ELF-1 (cell line): ENCODE results near the gene TAF11L13.
"Not testable (repeated sequence)": the region's sequence is repeated elsewhere in the genome, so short reads cannot be mapped to it uniquely, and the experiment has no call there.

Experiments used
- DNase-seq: peaks from one replicate; pipeline ENCODE4 v3.0.0-alpha.2; 2016; ENCODE audit warnings: low read depth, low spot score

The TAF11L13 gene

GRCh38 chr5:17631788-17632187 lies at the start of gene TAF11L13:
Gene TAF11L13, plus strand, starts transcription at chr5:17632088.
- not testable (repeated sequence) for DNase-seq

DNA sequence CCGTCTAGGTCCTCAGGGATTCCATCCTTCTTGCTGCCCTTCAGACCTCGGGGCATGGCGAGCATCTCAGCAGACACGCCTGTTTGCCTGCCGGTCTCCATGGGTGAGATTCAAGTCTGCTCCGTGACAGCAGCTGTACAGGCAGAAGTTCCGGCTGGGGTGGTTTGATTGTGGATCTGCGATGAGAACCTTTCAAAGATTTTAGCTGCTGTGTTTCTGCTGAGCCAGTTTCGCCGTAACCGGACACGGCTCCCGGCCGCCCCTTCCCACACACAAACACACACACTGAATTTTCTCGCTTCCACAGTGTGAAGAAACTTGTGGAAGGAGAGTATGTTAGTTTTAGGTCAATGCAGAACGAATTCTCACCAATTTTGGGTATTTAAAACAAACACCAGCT lies 46.2 kb upstream of the TAF11L13 start, which contains the start of gene TAF11L7:
Gene TAF11L7 (minus strand): TSS at position 101 of the 400 bp plus-strand sequence.
- not testable (repeated sequence) for DNase-seq

GRCh38 chr5:17590860-17591259 lies 41.0 kb upstream of the TAF11L13 start, which contains the start of gene TAF11L8:
Gene TAF11L8, minus strand, starts transcription at chr5:17590960.
- not testable (repeated sequence) for DNase-seq

- not testable (repeated sequence) for DNase-seq
Observed at GRCh38 chr5:17594255-17594654, 37.6 kb upstream of the TAF11L13 start, which contains the start of gene TAF11L9. Gene TAF11L9, minus strand, starts transcription at chr5:17594394.

- DNase-seq = not testable (repeated sequence)
Observed at GRCh38 chr5:17597728-17598127, 34.2 kb upstream of the TAF11L13 start, which contains the start of gene TAF11L10. Gene TAF11L10, minus strand, starts transcription at chr5:17597828.

GRCh38 chr5:17603880-17604279 lies 28.0 kb upstream of the TAF11L13 start, which contains the start of gene TAF11L11:
Gene TAF11L11, plus strand, starts transcription at chr5:17604183.
- not testable (repeated sequence) for DNase-seq

GRCh38 chr5:17604951-17605350 lies 26.9 kb upstream of the TAF11L13 start:
- DNase-seq = no peak

GRCh38 chr5:17607461-17607860 lies 24.4 kb upstream of the TAF11L13 start:
- DNase-seq = not testable (repeated sequence)

DNA sequence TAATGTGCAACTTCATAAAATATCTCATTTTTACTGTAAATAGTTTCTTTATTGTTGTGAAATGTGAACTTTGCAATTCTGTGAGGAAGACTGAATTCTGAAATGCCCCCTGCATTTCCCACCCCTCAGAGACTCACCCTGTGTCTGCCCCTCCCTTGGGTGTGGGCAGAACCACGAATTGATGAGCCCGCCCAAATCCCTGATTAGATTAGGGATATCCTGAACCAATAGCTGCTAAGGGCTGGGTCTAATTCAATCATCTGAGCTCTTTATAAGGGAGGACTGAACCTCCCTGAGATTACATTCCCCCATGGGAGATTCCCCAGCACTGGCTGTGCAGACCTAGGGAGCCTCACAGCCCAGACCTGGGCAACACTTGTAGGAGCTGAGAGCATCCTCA lies 21.8 kb upstream of the TAF11L13 start, which contains the start of gene TAF11L12:
Gene TAF11L12 (plus strand): TSS at position 301 of the 400 bp plus-strand sequence.
- DNase-seq = not testable (repeated sequence)

- DNase-seq = no peak
Observed at GRCh38 chr5:17614872-17615605, 16.8 kb upstream of the TAF11L13 start.

DNA sequence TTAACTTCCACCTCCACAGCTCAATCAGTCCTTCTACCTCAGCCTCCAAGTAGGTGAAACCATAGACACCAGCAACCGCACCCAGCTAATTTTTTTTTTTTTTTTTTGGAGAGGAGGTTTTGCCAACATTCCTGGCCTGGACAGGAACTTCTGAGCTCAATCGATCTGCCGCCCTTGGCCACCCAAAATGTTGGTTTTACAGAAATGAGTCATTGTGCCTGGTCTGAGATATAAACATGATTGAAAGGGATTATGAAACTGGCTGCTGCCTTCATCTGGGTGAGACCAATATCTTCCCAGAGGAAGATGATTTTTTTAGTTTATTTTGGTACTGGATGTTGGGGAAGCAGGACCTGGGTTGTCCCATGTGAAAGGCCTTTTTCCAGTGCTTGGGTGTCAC lies 12.5 kb upstream of the TAF11L13 start:
- no peak for DNase-seq

DNA sequence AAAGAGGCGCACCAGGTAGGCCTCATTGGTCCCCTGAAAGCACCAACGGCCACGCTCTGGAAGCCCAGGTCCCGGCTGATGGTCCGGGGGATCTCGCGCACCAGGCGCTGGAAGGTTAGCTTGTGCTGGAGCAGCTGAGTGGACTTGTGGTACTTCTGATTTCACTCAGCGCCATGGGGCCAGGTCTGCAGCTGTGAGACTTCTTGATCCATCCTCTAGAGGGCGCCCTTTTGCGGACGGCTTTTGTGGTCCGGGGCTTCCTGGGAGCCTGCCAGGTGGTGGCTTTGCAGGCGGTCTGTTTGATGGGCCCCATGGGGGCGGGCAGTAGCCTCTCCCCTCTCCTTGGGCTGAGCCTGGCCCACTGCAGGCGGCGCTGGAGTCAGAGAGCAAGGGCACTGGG lies 11.3 kb upstream of the TAF11L13 start:
- DNase-seq = peak; percentile 38

- DNase-seq = no peak
Observed at GRCh38 chr5:17625686-17626085, 6.2 kb upstream of the TAF11L13 start.

GRCh38 chr5:17634160-17634559 lies 2.3 kb downstream of the TAF11L13 start, which contains the start of gene TAF11L14:
Gene TAF11L14, plus strand, starts transcription at chr5:17634460.
- no peak for DNase-seq

- DNase-seq = not testable (repeated sequence)
Observed at GRCh38 chr5:17649232-17649631, 17.3 kb downstream of the TAF11L13 start.

GRCh38 chr5:17655201-17655759 lies 23.4 kb downstream of the TAF11L13 start:
- not testable (repeated sequence) for DNase-seq

DNA sequence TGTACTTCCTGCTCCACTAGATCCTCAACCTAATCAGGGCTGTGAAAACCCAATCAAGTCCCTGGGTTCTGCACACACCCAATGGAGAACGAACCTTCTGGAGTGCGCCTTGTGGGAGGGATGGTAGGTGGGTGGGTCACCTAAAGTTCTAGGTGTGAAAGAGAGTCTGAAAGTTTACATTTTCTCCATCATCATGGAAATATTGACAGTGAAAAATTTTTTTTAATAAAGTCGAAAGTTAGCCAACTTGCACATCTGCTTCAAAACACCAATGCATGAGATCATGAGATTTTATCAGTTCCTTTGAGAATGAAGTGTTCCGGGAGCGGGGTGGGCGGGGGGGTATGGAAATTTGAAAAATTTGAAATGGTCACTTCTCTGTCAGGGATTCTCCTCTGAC lies 24.0 kb downstream of the TAF11L13 start:
- no peak for DNase-seq

DNA sequence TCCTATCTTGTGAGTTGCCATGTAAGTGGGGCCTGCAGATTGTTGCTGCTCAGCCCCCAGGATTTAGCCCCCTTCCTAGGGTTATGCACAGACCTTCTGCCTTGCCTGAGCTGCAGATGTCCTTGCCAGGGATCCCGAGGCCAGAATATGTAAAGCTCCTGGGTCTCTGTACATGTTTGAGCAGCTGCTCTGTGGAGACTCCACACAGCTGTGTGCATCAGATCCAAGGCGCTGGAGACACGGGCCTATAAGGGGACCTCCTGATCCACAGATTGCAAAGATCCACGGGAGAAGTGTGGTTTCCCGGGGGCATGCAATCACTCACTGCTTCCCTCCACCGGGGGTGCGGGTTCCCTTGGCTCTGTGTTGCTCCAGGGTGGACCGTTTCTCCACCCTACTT lies 31.3 kb downstream of the TAF11L13 start:
- no peak for DNase-seq

- DNase-seq = no peak
Observed at GRCh38 chr5:17665836-17666235, 33.9 kb downstream of the TAF11L13 start.

GRCh38 chr5:17666726-17667235 lies 34.9 kb downstream of the TAF11L13 start:
- no peak for DNase-seq

DNA sequence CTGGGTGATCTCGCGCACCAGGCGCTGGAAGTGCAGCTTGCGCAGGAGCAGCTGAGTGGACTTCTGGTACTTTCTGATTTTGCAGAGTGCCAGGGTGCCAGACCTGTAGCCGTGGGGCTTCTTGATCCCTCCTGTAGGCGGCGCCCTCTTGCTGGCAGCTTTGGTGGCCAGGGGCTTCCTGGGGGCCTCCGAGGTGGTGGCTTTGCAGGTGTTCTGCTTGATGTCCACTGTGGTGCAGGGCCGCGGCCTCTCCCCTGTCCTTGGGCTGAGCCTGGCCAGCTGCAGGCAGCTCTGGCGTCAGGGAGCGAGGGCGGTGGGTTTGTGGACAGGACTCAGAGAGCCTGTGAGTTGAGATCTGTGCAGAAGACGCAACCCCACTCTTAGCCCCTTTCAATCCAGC lies 38.5 kb downstream of the TAF11L13 start:
- no peak for DNase-seq

DNA sequence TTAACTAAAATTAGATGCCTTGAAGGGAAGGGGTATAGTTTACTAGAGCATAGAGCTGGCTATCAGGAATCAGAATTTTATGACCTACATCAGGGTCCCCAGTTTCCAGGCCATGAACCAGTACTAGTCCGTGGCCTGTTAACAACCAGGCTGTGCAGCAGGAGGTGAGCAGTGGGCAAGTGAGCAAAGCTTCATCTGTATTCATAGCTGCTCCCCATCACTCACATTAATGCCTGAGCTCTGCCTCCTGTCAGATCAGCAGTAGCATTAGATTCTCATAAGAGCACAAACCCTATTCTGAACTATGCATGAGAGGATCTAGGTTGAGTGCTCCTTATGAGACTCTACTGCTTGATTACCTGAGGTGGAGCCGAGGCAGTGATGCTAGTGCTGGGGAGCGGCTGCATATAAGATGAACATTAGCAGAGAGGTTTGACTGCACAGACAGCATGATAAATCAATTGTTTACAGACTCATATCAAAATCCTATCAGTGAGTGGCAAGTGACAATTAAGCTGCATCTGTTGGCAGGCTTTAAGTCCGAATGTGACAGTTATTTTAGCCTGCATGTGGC lies 47.0 kb downstream of the TAF11L13 start:
- no peak for DNase-seq
